K562 (cell line): ENCODE measurements around the gene CEBPE. TPM values are rescaled to one million over a fixed set of nuclear protein-coding genes. Genes with fewer than 3 reads are reported as not detected.

Experiments
- HMG20A ChIP-seq: fragments of 450-650 bp; formaldehyde crosslinking; conservative IDR thresholded peaks from 2 replicates; pipeline ENCODE4 v1.4.0; 2020; ENCODE audit warnings: mild to moderate bottlenecking, mixed read lengths
- KDM5B ChIP-seq: fragments of 200-600 bp; sonication (generic); IDR thresholded peaks from 2 replicates; pipeline ENCODE4 v1.6.1; 2012; ENCODE audit warnings: low read depth, mild to moderate bottlenecking, moderate library complexity, low read length, control low read depth, inconsistent platforms; ENCODE audit not compliant: insufficient replicate concordance
- PBX2 ChIP-seq, 2 experiments: IDR thresholded peaks in 1 of 2; conservative IDR thresholded peaks in 1 of 2; 2 replicates each; pipeline ENCODE4 v1.6.1; 2016; ENCODE audit warnings: low read depth in 2 of 2, mild to moderate bottlenecking in 1 of 2, missing compliant biosample characterization in 1 of 2, missing genetic modification characterization in 1 of 2, moderate library complexity in 1 of 2
- RFX5 ChIP-seq: IDR thresholded peaks from 2 replicates; pipeline ENCODE4 v1.6.1; 2011; ENCODE audit warnings: low read depth, mild to moderate bottlenecking, improper control_type of control experiment, low read length
- SAP30 ChIP-seq: fragments of 200-600 bp; sonication (generic); IDR thresholded peaks from 2 replicates; pipeline ENCODE4 v1.6.1; 2012; ENCODE audit warnings: borderline replicate concordance, low read depth, mild to moderate bottlenecking, moderate library complexity, low read length, control low read depth, inconsistent platforms; ENCODE audit not compliant: insufficient read depth, poor library complexity, severe bottlenecking
- SUPT5H ChIP-seq: fragments of 450-650 bp; IDR thresholded peaks from 2 replicates; pipeline ENCODE4 v1.6.1; 2016
- TRIM24 ChIP-seq, 2 experiments: fragments of 450-650 bp; IDR thresholded peaks; 2 replicates each; pipeline ENCODE4 v1.6.1; 2016
- ZBTB1 ChIP-seq: sonication (generic); formaldehyde crosslinking; IDR thresholded peaks from 2 replicates; pipeline ENCODE4 v1.8.1; 2023; ENCODE audit warnings: missing genetic modification reagents, low read depth, mild to moderate bottlenecking, borderline replicate concordance
- ZNF121 ChIP-seq: sonication (generic); formaldehyde crosslinking; conservative IDR thresholded peaks from 2 replicates; pipeline ENCODE4 v1.8.0; 2022; ENCODE audit warnings: missing genetic modification reagents
- ZNF140 ChIP-seq: fragments of 250-450 bp; sonication (Bioruptor Pico); IDR thresholded peaks from 2 replicates; pipeline ENCODE4 v1.8.0; 2021; ENCODE audit warnings: moderate library complexity, mild to moderate bottlenecking, inconsistent platforms
- polyA plus RNA-seq, 8 experiments: library from polyadenylated mRNA; depleted of rRNA in 4 of 8; stranded (reverse) in 5 of 8; unstranded in 3 of 8; fragments of >200 nt; fragmentation: Nextera tagmentation in 2 of 8; fragmentation: Illumina TruSeq in 1 of 8; extraction: Ambion mirVana in 2 of 8; extraction: Trizol in 1 of 8; gene quantifications; 2 replicates each; pipeline versions ENCODE4 v1.2.1 to v1.2.3, GENCODE V29; 2011 to 2014; ENCODE audit warnings: inconsistent platforms in 1 of 8, missing spikeins in 1 of 8
- total RNA-seq, 7 experiments: library from RNA; depleted of rRNA in 6 of 7; stranded (reverse); fragments of >200 nt in 6 of 7; fragmentation: Illumina TruSeq in 2 of 7; extraction: Trizol in 2 of 7; gene quantifications; 2 replicates each; pipeline versions ENCODE4 v1.2.1 to v1.2.3, GENCODE V29; 2011 to 2021; ENCODE audit warnings: low replicate concordance in 1 of 7
- TF ChIP-seq, protein P1 (sequence below): fragments of 450-650 bp; IDR thresholded peaks from 2 replicates; pipeline ENCODE4 v1.6.1; 2017; ENCODE audit warnings: mild to moderate bottlenecking, moderate library complexity

Gene CEBPE
- total and polyA plus RNA-seq, 9 of the 15 experiments (the other 6 are each of a cell fraction or from before 2014, with no cell fraction given) = 0.09 to 0.15 (median 0.13) TPM; not detected in 6

DNA sequence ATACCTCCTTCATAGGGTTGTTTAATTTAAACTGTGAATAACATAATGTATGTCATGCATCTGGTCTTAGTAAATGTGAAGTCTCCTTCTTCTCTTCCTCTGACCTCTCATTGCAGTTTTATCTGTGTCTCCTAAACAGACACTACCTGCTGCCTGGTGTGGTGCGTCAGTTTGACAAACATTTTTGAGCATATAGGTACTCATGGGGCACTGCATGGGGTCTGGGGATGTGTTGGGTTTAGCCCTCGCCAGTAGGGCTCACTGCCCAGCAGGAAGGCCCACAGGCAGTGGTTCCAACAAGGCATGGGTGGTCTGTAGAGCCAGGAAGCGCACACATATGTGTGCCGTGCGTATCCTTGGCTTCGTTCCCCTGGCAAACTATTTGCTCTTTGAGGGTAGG lies 3.0 kb upstream of the CEBPE start (continued):
- TF ChIP-seq SAP30 (no peak), SUPT5H (no peak), TRIM24 (IDR thresholded peaks at IDR 0.05) (no peak), HMG20A (no peak), ZBTB1 (CRISPR knock-in tag) (no peak), RFX5 (no peak), ZNF140 (CRISPR knock-in tag) (no peak), PBX2 (CRISPR knock-in tag; IDR thresholded peaks at IDR 0.05; ENCODE audit: low read depth) (no peak), PBX2 (tag; conservative IDR thresholded peaks at IDR 0.05; ENCODE audit: low read depth) (no peak), ZNF121 (CRISPR knock-in tag) (no peak), KDM5B (no peak)
- TF ChIP-seq, protein P1, sequence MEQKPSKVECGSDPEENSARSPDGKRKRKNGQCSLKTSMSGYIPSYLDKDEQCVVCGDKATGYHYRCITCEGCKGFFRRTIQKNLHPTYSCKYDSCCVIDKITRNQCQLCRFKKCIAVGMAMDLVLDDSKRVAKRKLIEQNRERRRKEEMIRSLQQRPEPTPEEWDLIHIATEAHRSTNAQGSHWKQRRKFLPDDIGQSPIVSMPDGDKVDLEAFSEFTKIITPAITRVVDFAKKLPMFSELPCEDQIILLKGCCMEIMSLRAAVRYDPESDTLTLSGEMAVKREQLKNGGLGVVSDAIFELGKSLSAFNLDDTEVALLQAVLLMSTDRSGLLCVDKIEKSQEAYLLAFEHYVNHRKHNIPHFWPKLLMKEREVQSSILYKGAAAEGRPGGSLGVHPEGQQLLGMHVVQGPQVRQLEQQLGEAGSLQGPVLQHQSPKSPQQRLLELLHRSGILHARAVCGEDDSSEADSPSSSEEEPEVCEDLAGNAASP = no peak
